Measurements from ENCODE around the gene IL6R.

The IL6R gene

GRCh38 chr1:154453574-154454352, 48.6 kb downstream of the IL6R start:
- DNase-seq = peak; percentile 25

GRCh38 chr1:154454386-154455120, 49.4 kb downstream of the IL6R start:
- peak; percentile 20 for DNase-seq

- no peak for DNase-seq
Observed at GRCh38 chr1:154456631-154457030, 51.5 kb downstream of the IL6R start.

GRCh38 chr1:154459080-154459479, 53.9 kb downstream of the IL6R start:
- DNase-seq = no peak

- DNase-seq = no peak
Observed at GRCh38 chr1:154460695-154461260, 55.6 kb downstream of the IL6R start.

DNA sequence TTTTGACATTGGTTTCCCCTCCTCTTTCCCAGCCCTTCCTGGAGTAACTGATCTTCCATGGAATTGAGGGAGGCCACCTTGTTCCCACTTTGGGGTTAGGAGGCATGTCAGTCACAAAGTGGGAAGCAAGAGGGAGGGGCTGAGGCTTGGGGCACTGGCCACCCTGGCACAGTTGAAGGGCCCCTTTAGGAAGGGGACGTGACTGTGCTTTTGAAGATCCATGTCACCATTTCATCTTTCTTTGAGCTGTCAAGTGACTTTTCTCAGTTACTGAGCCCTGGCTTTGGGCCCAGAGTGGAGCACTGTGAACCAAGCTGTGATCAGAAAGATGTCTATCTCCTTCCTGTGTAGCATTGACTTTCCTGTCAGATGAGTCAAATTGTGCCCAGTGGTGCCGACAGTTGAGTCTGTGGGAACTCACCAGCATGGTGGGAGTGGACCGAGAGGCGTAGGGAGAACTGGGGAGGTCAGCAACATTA, 58.4 kb downstream of the IL6R start:
- peak; percentile 92 for DNase-seq

DNA sequence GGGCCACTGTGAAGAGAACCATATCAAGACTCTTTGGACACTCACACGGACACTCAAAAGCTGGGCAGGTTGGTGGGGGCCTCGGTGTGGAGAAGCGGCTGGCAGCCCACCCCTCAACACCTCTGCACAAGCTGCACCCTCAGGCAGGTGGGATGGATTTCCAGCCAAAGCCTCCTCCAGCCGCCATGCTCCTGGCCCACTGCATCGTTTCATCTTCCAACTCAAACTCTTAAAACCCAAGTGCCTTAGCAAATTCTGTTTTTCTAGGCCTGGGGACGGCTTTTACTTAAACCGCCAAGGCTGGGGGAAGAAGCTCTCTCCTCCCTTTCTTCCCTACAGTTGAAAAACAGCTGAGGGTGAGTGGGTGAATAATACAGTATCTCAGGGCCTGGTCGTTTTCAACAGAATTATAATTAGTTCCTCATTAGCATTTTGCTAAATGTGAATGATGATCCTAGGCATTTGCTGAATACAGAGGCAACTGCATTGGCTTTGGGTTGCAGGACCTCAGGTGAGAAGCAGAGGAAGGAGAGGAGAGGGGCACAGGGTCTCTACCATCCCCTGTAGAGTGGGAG, 60.6 kb downstream of the IL6R start:
- no peak for DNase-seq

DNA sequence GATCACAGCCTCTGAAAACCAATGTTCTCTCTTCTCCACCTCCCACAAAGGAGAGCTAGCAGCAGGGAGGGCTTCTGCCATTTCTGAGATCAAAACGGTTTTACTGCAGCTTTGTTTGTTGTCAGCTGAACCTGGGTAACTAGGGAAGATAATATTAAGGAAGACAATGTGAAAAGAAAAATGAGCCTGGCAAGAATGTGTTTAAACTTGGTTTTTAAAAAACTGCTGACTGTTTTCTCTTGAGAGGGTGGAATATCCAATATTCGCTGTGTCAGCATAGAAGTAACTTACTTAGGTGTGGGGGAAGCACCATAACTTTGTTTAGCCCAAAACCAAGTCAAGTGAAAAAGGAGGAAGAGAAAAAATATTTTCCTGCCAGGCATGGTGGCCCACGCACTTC, 61.1 kb downstream of the IL6R start:
- no peak for DNase-seq

DNA sequence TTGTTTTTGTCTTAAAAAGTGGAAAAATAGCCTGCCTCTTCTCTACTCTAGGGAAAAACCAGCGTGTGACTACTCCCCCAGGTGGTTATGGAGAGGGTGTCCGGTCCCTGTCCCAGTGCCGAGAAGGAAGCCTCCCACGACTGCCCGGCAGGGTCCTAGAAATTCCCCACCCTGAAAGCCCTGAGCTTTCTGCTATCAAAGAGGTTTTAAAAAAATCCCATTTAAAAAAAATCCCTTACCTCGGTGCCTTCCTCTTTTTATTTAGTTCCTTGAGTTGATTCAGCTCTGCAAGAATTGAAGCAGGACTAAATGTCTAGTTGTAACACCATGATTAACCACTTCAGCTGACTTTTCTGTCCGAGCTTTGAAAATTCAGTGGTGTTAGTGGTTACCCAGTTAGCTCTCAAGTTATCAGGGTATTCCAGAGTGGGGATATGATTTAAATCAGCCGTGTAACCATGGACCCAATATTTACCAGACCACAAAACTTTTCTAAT, 61.8 kb downstream of the IL6R start:
- DNase-seq = peak; percentile 32

DNA sequence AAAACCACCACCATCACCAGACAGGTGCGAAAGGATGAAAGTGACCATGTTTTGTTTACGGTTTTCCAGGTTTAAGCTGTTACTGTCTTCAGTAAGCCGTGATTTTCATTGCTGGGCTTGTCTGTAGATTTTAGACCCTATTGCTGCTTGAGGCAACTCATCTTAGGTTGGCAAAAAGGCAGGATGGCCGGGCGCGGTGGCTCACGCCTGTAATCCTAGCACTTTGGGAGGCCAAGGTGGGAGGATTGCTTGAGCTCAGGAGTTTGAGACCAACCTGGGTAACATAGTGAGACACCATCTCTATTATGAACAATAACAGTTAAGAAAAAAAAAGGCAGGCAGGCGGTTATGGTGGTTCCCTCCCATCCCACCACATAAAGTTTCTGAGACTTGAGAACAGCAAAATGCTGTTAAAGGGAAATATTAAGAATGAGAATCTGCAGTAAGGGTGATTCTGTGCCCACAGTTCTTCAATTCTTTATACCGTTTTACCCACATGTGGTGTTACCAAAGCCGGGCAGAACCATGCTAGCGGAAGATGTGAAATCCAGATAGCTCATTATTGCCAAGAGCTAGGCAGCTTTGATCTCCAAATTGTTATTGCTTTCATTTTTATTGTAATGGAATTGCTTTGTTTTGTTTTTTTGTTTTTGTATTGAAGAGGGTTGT, 62.4 kb downstream of the IL6R start:
- peak; percentile 64 for DNase-seq

DNA sequence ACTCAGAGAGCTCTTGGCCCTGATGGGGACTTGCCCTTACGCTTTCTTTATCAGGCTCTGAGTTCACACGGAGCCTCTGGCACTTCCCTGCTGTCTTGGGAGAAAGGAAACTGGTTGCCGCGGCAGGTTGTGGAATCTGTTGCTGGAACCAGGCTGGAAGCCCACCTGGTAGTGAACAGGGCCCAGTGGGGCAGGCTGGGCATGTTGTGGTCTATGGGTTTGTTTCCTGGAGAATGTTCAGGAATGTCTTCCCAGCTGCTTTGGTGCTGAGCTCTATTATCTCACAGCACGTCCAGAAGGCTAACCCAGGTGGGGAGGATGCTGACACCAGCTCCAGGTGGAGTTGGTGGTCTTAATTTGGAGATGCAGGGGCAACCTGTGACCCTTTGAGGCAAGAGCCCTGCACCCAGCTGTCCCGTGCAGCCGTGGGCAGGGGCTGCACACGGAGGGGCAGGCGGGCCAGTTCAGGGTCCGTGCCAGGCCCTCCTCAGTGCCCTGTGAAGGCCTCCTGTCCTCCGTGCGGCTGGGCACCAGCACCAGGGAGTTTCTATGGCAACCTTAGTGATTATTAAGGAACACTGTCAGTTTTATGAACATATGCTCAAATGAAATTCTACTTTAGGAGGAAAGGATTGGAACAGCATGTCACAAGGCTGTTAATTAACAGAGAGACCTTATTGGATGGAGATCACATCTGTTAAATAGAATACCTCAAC, 63.5 kb downstream of the IL6R start:
- DNase-seq = no peak

DNA sequence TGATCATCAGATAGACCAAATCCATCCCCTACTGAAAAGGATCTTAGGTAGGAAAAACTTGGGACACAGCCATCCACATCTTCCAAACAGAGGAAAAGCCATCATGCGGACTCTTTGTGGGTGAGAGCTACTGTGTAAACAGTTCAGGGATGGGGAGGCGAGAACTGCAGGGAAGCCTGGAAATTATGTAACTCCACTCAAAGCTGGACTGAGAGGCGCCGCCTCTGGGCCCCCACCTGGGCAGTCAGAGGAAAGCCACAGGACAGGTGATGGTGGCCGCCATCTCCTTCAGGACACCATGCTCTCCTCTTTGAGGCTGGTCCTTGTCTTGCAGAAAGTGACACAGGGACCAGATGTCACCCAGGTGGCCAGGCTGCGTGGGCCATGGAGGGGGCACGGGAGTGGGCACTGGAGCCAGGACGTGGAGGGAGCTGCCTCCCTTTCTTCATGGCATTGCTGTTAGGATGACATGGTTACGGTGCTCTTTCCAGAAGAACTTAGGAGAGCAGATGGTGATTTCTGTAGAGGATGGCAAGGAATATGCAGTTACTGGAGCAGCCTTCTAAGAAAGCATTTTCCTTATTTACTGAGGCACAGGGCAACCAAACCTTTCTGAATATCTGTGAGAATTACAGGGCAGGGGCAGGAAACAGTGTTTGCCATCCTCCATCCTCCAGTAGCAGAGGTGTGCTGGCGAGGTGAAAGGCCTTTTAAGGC, 64.9 kb downstream of the IL6R start:
- no peak for DNase-seq

DNA sequence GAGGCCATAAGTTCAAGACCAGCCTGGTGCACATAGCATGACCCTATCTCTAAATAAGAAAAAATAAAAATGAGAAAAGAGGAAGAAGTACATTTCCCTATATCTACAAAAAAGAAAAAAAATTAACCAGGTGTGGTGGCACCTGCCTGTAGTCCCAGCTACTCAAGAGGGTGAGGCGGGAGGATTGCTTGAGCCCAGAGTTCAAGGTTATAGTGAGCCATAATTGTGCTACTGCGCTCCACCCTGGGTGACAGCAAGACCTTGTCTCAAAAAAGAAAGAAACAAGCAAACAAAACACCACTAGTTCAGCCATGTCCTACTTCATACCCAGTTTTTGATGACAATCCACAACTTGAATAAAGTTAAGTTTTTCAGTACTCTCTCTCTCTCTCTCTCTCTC, 66.2 kb downstream of the IL6R start:
- DNase-seq = no peak

DNA sequence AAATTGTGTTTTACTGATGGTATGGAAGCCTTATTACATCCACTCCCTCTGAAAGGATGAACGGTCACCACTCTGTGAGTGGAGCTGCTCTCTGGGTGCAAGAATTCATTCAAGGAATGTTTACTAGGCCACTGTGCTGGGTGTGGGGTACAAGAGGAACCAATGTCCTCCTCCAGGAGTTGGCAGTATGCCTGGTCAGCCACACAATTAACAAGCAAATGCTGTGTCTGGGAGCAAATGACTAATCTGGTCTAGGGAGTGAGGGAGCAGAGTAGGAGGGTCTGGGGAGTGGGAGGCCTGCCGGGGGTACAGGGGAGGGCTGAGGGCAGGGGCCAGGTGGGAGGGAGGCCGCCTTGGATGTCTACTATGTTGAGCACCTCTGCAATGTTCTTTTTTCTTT, 69.7 kb downstream of the IL6R start:
- no peak for DNase-seq

GRCh38 chr1:154476791-154477190, 71.6 kb downstream of the IL6R start:
- no peak for DNase-seq

DNA sequence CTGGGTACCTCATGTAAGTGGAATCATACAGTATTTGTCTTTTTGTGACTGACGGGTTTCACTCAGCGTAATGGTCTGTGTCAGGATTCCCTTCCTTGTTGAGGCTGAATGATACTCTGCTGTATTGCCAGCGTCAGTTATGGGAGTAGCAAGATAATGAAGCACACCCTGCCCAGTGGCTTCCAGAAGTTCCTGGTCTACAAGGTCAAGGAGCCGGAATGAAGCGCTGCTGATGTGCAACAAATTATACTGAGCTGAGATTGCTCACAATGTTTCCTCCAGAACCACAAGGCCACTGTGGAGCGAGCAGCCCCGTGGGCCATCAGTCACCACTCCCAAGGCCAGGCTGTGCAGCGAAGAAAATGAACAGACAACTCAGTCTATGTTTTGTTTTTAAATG, 72.9 kb downstream of the IL6R start:
- DNase-seq = no peak

DNA sequence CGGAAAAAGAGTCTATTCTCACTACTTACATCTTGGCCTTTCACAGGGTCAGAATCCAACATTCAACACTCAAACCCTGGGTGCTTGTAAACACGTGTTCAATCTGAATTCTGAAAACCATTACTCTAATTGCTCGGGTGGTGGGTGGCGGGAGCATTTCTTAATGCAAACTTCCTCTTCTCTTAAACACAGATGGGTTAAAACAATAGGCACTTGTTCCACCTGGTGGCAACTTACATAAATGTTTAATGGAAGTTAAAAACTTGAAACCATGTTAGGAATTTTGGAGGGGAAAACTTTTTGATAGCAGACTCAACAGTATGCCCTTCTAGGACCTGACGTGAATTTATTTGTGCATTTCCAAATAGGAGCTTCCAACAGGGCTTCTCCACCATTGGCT, 73.5 kb downstream of the IL6R start:
- DNase-seq = no peak

DNA sequence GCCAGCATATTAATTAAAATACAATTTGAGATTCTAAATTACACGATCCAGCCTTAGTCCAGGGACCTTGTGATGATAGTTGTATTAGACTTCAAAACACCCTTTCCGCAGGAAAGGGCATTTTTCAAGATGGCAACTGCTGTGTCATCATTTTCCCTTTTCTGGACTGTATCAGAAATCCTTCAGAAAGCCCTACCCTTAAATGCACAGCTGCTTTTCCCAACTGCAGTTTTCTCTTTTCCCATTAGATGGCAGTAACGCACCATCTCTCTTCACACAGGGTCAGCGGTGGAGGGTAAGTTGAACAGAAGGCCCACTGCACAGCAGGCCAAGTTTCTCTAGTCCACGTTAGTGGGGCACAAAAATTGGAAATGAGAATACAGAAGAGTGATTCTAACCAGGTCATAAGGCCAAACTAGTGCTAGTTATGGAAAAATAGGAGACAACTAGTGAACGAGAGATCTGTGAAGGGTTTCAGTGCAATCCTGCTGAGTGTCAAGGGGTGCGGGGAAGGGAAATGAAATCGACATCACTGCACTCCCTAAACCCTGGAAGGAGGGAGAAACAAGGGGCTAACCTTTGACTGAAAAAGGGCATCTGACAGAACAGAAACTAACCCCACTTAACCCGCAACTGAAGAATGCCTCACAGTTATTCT, 74.8 kb downstream of the IL6R start:
- DNase-seq = peak; percentile 87

GRCh38 chr1:154481053-154481452, 75.9 kb downstream of the IL6R start:
- DNase-seq = no peak

- no peak for DNase-seq
Observed at GRCh38 chr1:154483941-154484803, 79.0 kb downstream of the IL6R start.

All from activated CD4-positive, alpha-beta T cell treated with anti-CD3 and anti-CD28 coated beads, Interleukin-2, Interleukin-6, amounts not matched to agents 100 ng/mL and 50 ng/mL, durations not matched to agents 16 hours and 8 hours (primary cell).